ENCODE data around the gene SRL. TPM values are rescaled to one million over a fixed set of nuclear protein-coding genes. Genes with fewer than 3 reads are reported as not detected.

The SRL gene
- total RNA-seq, 1 donor from 2014 or later, result not detected

- Mint-ChIP-seq H3K9me3 (ENCODE audit: unreplicated experiment) (no peaks in the 10 kb centered on the region), H3K4me3 (ENCODE audit: unreplicated experiment) (peak overlapping the region; percentile 72), H3K27me3 (ENCODE audit: unreplicated experiment) (peaks cover 3% of the 10 kb centered on the region), H3K36me3 (ENCODE audit: unreplicated experiment) (no peaks in the 10 kb centered on the region), H3K4me1 (ENCODE audit: unreplicated experiment) (peaks cover 10% of the 10 kb centered on the region), H3K27ac (ENCODE audit: unreplicated experiment) (peak overlapping the region; percentile 76)
- TF ChIP-seq CTCF (IDR thresholded peaks at IDR 0.05), result no peak
- no peak for DNase-seq (ENCODE audit: extremely low spot score, unreplicated experiment)
Observed at GRCh38 chr16:4182581-4183236, 59.2 kb downstream of the SRL start.

GRCh38 chr16:4180511-4180910 is 61.4 kb downstream of the SRL start:
- H3K4me1 Mint-ChIP-seq (ENCODE audit: unreplicated experiment), result peaks cover 13% of the 10 kb centered on the region
- H3K27me3 Mint-ChIP-seq (ENCODE audit: unreplicated experiment), result no peaks in the 10 kb centered on the region
- no peak for DNase-seq (ENCODE audit: extremely low spot score, unreplicated experiment)

GRCh38 chr16:4179763-4180260 is 62.1 kb downstream of the SRL start:
- Mint-ChIP-seq H3K4me1 (ENCODE audit: unreplicated experiment) (peaks cover 10% of the 10 kb centered on the region), H3K4me3 (ENCODE audit: unreplicated experiment) (no peak overlapping the region), H3K9me3 (ENCODE audit: unreplicated experiment) (no peaks in the 10 kb centered on the region), H3K27ac (ENCODE audit: unreplicated experiment) (no peak overlapping the region), H3K36me3 (ENCODE audit: unreplicated experiment) (no peaks in the 10 kb centered on the region), H3K27me3 (ENCODE audit: unreplicated experiment) (no peaks in the 10 kb centered on the region)
- DNase-seq (ENCODE audit: extremely low spot score, unreplicated experiment), result no peak
- TF ChIP-seq CTCF (IDR thresholded peaks at IDR 0.05), result no peak

More at GRCh38 chr16:4180511-4180910, 61.4 kb downstream of the SRL start:
- H3K9me3 Mint-ChIP-seq (ENCODE audit: unreplicated experiment), result no peaks in the 10 kb centered on the region
- no peaks in the 10 kb centered on the region for H3K36me3 Mint-ChIP-seq (ENCODE audit: unreplicated experiment)
- no peak overlapping the region for H3K27ac Mint-ChIP-seq (ENCODE audit: unreplicated experiment)
- no peak overlapping the region for H3K4me3 Mint-ChIP-seq (ENCODE audit: unreplicated experiment)
- no peak for TF ChIP-seq CTCF (IDR thresholded peaks at IDR 0.05)

GRCh38 chr16:4179020-4179419 is 62.9 kb downstream of the SRL start:
- no peaks in the 10 kb centered on the region for H3K36me3 Mint-ChIP-seq (ENCODE audit: unreplicated experiment)
- DNase-seq (ENCODE audit: extremely low spot score, unreplicated experiment), result no peak
- no peak overlapping the region for H3K27ac Mint-ChIP-seq (ENCODE audit: unreplicated experiment)
- H3K4me1 Mint-ChIP-seq (ENCODE audit: unreplicated experiment), result peaks cover 7% of the 10 kb centered on the region
- no peaks in the 10 kb centered on the region for H3K27me3 Mint-ChIP-seq (ENCODE audit: unreplicated experiment)
- no peak for TF ChIP-seq CTCF (IDR thresholded peaks at IDR 0.05)
- H3K9me3 Mint-ChIP-seq (ENCODE audit: unreplicated experiment), result no peaks in the 10 kb centered on the region
- H3K4me3 Mint-ChIP-seq (ENCODE audit: unreplicated experiment), result no peak overlapping the region

- TF ChIP-seq CTCF (IDR thresholded peaks at IDR 0.05), result no peak
- DNase-seq (ENCODE audit: extremely low spot score, unreplicated experiment), result no peak
- Mint-ChIP-seq H3K4me1 (ENCODE audit: unreplicated experiment) (peaks cover 9% of the 10 kb centered on the region), H3K27me3 (ENCODE audit: unreplicated experiment) (no peaks in the 10 kb centered on the region), H3K4me3 (ENCODE audit: unreplicated experiment) (no peak overlapping the region), H3K36me3 (ENCODE audit: unreplicated experiment) (no peaks in the 10 kb centered on the region), H3K9me3 (ENCODE audit: unreplicated experiment) (no peaks in the 10 kb centered on the region), H3K27ac (ENCODE audit: unreplicated experiment) (no peak overlapping the region)
Observed at GRCh38 chr16:4178468-4179010, 63.3 kb downstream of the SRL start.
